GM12864 (cell line): ENCODE results near the gene TIMP2.

Source experiments
- DNase-seq: peaks from one replicate; pipeline ENCODE4 v3.0.0-alpha.2; 2011; ENCODE audit warnings: low read depth
- H3K4me3 ChIP-seq: 2 replicates; pipeline ENCODE4 v1.5.1; 2011; ENCODE audit warnings: mild to moderate bottlenecking, low read depth, low read length, control low read depth
- CTCF ChIP-seq: IDR thresholded peaks from 2 replicates; pipeline ENCODE4 v1.5.1; 2011; ENCODE audit warnings: low read depth, mild to moderate bottlenecking, moderate library complexity, low read length, control low read depth, inconsistent platforms; ENCODE audit errors: missing control alignments

Gene TIMP2

GRCh38 chr17:78937561-78937960, 12.4 kb upstream of the TIMP2 start:
- H3K4me3 ChIP-seq, result no peak overlapping the region
- TF ChIP-seq CTCF, result no peak
- no peak for DNase-seq

- TF ChIP-seq CTCF, result no peak
- H3K4me3 ChIP-seq, result no peak overlapping the region
Observed at GRCh38 chr17:78935419-78936323, 10.5 kb upstream of the TIMP2 start.

GRCh38 chr17:78934681-78935418, 9.7 kb upstream of the TIMP2 start:
- TF ChIP-seq CTCF, result no peak
- no peak overlapping the region for H3K4me3 ChIP-seq
- DNase-seq, result no peak

More at GRCh38 chr17:78935419-78936323, 10.5 kb upstream of the TIMP2 start:
- DNase-seq, result no peak

GRCh38 chr17:78933959-78934568, 8.9 kb upstream of the TIMP2 start:
- no peak overlapping the region for H3K4me3 ChIP-seq
- TF ChIP-seq CTCF, result no peak
- no peak for DNase-seq

GRCh38 chr17:78933025-78933958, 8.1 kb upstream of the TIMP2 start:
- peak; percentile 44 for DNase-seq
- no peak overlapping the region for H3K4me3 ChIP-seq
- no peak for TF ChIP-seq CTCF
